Liver (tissue), 9 donors: ENCODE data around the gene ZNF429. TPM values are rescaled to one million over a fixed set of nuclear protein-coding genes. Genes with fewer than 3 reads are reported as not detected.
"Not testable (repeated sequence)": the region's sequence is repeated elsewhere in the genome, so short reads cannot be mapped to it uniquely, and the experiment has no call there.

Experiments
- DNase-seq: peaks from one replicate; pipeline ENCODE4 v3.0.0-alpha.2; 2017; ENCODE audit warnings: low spot score
- H3K27ac ChIP-seq, 2 donors: one replicate each; pipeline ENCODE4 v1.7.0; 2013; ENCODE audit warnings: inconsistent platforms in 2 of 2, low read length in 2 of 2, control low read depth in 1 of 2, low read depth in 1 of 2, mild to moderate bottlenecking in 1 of 2
- H3K27me3 ChIP-seq, 4 donors: one replicate each; pipeline versions ENCODE4 v1.6.1 to v1.7.0; 2013; ENCODE audit warnings: low read length in 3 of 4, inconsistent platforms in 1 of 4, mild to moderate bottlenecking in 1 of 4, moderate library complexity in 1 of 4; ENCODE audit not compliant: control insufficient read depth in 4 of 4, insufficient read depth in 4 of 4
- H3K36me3 ChIP-seq, 4 donors: one replicate each; pipeline versions ENCODE4 v1.6.1 to v1.7.0; 2013; ENCODE audit warnings: low read length in 3 of 4, mild to moderate bottlenecking in 3 of 4, low read depth in 1 of 4, moderate library complexity in 1 of 4; ENCODE audit not compliant: control insufficient read depth in 4 of 4, insufficient read depth in 3 of 4
- H3K4me1 ChIP-seq, 4 donors: one replicate each; pipeline versions ENCODE4 v1.6.1 to v1.7.0; 2013; ENCODE audit warnings: low read length in 3 of 4, mild to moderate bottlenecking in 3 of 4, moderate library complexity in 1 of 4; ENCODE audit not compliant: control insufficient read depth in 4 of 4, insufficient read depth in 4 of 4
- H3K4me3 ChIP-seq, 3 donors: one replicate each; pipeline versions ENCODE4 v1.6.1 to v1.7.0; 2013; ENCODE audit warnings: low read length in 3 of 3, control low read depth in 1 of 3, low read depth in 1 of 3, mild to moderate bottlenecking in 1 of 3
- H3K9ac ChIP-seq, 2 donors: one replicate each; pipeline ENCODE4 v1.7.0; 2013; ENCODE audit warnings: low read length in 2 of 2, mild to moderate bottlenecking in 2 of 2, moderate library complexity in 2 of 2, control low read depth in 1 of 2, low read depth in 1 of 2
- H3K9me3 ChIP-seq, 4 donors: one replicate each; pipeline versions ENCODE4 v1.6.1 to v1.7.0; 2013; ENCODE audit warnings: low read length in 3 of 4; ENCODE audit not compliant: control insufficient read depth in 4 of 4
- ATF3 ChIP-seq: IDR thresholded peaks from 2 replicates; pipeline ENCODE4 v1.6.1; 2016; ENCODE audit warnings: antibody characterized with exemption
- FOXA2 ChIP-seq: IDR thresholded peaks from 2 replicates; pipeline ENCODE4 v1.6.1; 2016; ENCODE audit warnings: antibody characterized with exemption
- GABPA ChIP-seq, 2 donors: IDR thresholded peaks in 1 of 2; conservative IDR thresholded peaks in 1 of 2; 2 replicates each; pipeline ENCODE4 v1.6.1; 2016; ENCODE audit warnings: antibody characterized with exemption in 2 of 2, mild to moderate bottlenecking in 1 of 2, moderate library complexity in 1 of 2
- HNF4A ChIP-seq, 2 donors: conservative IDR thresholded peaks; 2 replicates each; pipeline ENCODE4 v1.6.1; 2016; ENCODE audit warnings: antibody characterized with exemption in 2 of 2, mild to moderate bottlenecking in 2 of 2
- HNF4G ChIP-seq: IDR thresholded peaks from 2 replicates; pipeline ENCODE4 v1.6.1; 2016; ENCODE audit warnings: antibody characterized with exemption
- JUND ChIP-seq, 2 donors: IDR thresholded peaks; 2 replicates each; pipeline ENCODE4 v1.6.1; 2016; ENCODE audit warnings: antibody characterized with exemption in 2 of 2
- NR2F2 ChIP-seq: IDR thresholded peaks from 2 replicates; pipeline ENCODE4 v1.6.1; 2016; ENCODE audit warnings: antibody characterized with exemption
- RAD21 ChIP-seq, 2 donors: IDR thresholded peaks; 2 replicates each; pipeline ENCODE4 v1.6.1; 2016; ENCODE audit warnings: antibody characterized with exemption in 2 of 2, mild to moderate bottlenecking in 2 of 2
- RXRA ChIP-seq, 2 donors: IDR thresholded peaks; 2 replicates each; pipeline ENCODE4 v1.6.1; 2017 to 2018; ENCODE audit warnings: antibody characterized with exemption in 2 of 2, mild to moderate bottlenecking in 1 of 2
- SP1 ChIP-seq: IDR thresholded peaks from 2 replicates; pipeline ENCODE4 v1.6.1; 2018; ENCODE audit warnings: antibody characterized with exemption, mild to moderate bottlenecking
- TAF1 ChIP-seq: conservative IDR thresholded peaks from 2 replicates; pipeline ENCODE4 v1.6.1; 2016; ENCODE audit warnings: antibody characterized with exemption, mild to moderate bottlenecking
- YY1 ChIP-seq: IDR thresholded peaks from 2 replicates; pipeline ENCODE4 v1.6.1; 2016; ENCODE audit warnings: antibody characterized with exemption, mild to moderate bottlenecking
- WGBS: extraction: QIAGEN DNeasy Blood & Tissue Kit; methylation state at CpG from one replicate; pipeline ENCODE4 v1.1.7; 2013; 5-methylcytosine and 5-hydroxymethylcytosine counted together
- polyA plus RNA-seq, 2 donors: library from polyadenylated mRNA; stranded (reverse) in 1 of 2; unstranded in 1 of 2; fragments of 200-250 nt in 1 of 2; fragments of >200 nt in 1 of 2; fragmentation: Nextera tagmentation in 1 of 2; extraction: Ambion mirVana in 1 of 2; gene quantifications; one replicate each; pipeline versions ENCODE4 v1.2.1 to v1.2.3, GENCODE V29; 2013 to 2015
- total RNA-seq, 2 donors: library from RNA; depleted of rRNA; stranded (reverse); fragments of >200 nt; gene quantifications; one replicate each; pipeline ENCODE4 v1.2.3, GENCODE V29; 2014
- TF ChIP-seq, protein P1 (sequence below): IDR thresholded peaks from 2 replicates; pipeline ENCODE4 v1.6.1; 2016; ENCODE audit warnings: antibody characterized with exemption, mild to moderate bottlenecking
- TF ChIP-seq, protein P2 (sequence below): IDR thresholded peaks from 2 replicates; pipeline ENCODE4 v1.6.1; 2016; ENCODE audit warnings: antibody characterized with exemption
- TF ChIP-seq, protein P3 (sequence below): fragments of 150-350 bp; IDR thresholded peaks from 2 replicates; pipeline ENCODE4 v1.5.1; 2017; ENCODE audit warnings: improper control_type of control experiment, low read depth, low read length; ENCODE audit not compliant: missing input control
- donor health status: healthy.
- donor health status: healthy.
- donor health status: healthy.
- donor health status: healthy.
- donor health status: healthy.

Gene ZNF429
- total and polyA plus RNA-seq, 4 donors = 4.0 to 10.1 (median 8.4) TPM

GRCh38 chr19:21602082-21602658, 96.8 kb downstream of the ZNF429 start:
- Histone ChIP-seq H3K27me3 (no peaks in the 10 kb centered on the region), H3K4me3 (no peak overlapping the region), H3K36me3 (no peaks in the 10 kb centered on the region), H3K9ac (no peak overlapping the region), H3K9me3 (peaks cover 0 to 4% (median under 1%) of the 10 kb centered on the region in 4 donors), H3K4me1 (peaks cover 0 to 13% (median 9%) of the 10 kb centered on the region in 4 donors), H3K27ac (no peak overlapping the region)
- TF ChIP-seq SP1 = no peak
- TF ChIP-seq, protein P1, sequence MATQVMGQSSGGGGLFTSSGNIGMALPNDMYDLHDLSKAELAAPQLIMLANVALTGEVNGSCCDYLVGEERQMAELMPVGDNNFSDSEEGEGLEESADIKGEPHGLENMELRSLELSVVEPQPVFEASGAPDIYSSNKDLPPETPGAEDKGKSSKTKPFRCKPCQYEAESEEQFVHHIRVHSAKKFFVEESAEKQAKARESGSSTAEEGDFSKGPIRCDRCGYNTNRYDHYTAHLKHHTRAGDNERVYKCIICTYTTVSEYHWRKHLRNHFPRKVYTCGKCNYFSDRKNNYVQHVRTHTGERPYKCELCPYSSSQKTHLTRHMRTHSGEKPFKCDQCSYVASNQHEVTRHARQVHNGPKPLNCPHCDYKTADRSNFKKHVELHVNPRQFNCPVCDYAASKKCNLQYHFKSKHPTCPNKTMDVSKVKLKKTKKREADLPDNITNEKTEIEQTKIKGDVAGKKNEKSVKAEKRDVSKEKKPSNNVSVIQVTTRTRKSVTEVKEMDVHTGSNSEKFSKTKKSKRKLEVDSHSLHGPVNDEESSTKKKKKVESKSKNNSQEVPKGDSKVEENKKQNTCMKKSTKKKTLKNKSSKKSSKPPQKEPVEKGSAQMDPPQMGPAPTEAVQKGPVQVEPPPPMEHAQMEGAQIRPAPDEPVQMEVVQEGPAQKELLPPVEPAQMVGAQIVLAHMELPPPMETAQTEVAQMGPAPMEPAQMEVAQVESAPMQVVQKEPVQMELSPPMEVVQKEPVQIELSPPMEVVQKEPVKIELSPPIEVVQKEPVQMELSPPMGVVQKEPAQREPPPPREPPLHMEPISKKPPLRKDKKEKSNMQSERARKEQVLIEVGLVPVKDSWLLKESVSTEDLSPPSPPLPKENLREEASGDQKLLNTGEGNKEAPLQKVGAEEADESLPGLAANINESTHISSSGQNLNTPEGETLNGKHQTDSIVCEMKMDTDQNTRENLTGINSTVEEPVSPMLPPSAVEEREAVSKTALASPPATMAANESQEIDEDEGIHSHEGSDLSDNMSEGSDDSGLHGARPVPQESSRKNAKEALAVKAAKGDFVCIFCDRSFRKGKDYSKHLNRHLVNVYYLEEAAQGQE = no peak
- no peak for DNase-seq
- WGBS = 83% methylated on average over 1 of the region's 1 CpG

DNA sequence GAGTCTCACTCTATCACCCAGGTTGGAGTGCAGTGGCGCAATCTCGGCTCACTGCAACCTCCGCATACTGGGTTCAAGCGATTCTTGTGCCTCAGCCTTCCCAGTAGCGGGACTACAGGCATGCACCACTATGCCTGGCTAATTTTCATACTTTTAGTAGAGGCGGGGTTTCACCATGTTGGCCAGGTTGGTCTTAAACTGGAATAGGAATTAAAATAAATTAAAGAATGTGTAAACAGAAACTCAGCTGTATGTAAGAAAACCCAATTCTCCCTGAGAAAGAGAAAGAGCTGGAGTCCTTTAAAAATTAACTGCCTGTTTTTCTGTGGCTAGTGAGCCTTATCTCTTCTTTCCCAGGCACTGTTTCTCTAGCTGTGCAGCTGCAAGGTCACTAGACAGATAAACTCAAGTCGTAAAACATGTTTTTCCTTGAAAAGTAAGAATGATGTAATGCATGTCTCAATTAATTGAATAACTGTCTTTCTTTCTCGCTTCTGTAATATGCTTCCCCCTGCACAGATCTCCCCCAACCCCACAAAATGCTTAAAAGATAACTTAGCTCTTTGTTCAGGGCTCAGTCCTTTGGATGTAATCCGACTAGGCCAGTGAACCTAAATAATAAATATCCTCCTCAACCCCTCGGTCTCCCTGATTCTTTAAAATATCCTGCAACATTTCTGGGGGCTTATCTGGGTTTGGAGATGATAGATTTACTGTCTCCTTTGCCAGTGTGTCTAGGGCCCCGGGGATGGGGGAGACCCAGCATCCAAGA, 97.4 kb downstream of the ZNF429 start:
- 61% methylated on average over 11 of the region's 11 CpGs for WGBS
- H3K27ac ChIP-seq = peak overlapping the region; percentile 19 to 65
- H3K4me3 ChIP-seq = not testable (repeated sequence)

DNA sequence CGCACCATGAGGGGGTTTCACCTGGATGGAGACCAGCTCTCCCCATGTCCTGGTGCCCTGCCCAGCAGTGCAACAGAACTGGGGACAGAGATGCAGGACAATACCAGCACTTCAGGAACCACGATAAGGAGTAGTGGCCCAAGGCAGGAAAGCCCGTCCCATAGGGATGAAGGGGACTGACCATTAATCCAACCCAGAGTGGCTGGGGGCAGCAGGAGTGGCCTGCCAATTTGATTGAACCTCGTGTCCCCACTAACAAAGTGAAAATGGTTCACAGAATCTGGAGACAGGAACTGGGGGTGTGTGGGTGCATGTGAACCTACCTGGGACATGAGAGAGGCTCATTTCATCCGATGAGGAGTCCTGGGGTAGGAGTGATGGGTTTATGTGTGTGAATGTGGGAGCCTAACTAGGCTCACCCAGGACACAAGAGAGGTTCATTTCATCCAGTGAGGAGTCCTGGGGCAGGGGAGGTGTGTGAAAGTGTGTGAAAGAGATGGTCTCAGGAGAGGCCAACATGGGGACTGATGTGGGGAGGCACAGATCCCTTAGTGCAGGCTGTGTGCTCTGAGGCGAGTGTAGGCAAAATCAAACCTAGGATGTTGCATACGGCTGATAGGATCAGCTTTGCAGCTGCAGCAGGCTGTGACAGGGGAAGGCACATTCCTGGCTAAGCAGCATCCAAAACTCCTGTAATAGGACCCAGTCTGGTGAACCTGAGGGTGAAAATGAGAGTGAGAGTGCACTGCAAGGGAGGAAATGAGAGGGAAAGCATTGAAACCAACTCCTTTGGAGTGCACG, 98.2 kb downstream of the ZNF429 start:
- no peak overlapping the region for H3K4me3 ChIP-seq
- peaks cover 0 to 13% (median 9%) of the 10 kb centered on the region in 4 donors for H3K4me1 ChIP-seq
- peak overlapping the region; percentile 19 to 65 for H3K27ac ChIP-seq
- WGBS = 61% methylated on average over 8 of the region's 8 CpGs
- H3K36me3 ChIP-seq = no peaks in the 10 kb centered on the region
- peaks cover 0 to 4% (median under 1%) of the 10 kb centered on the region in 4 donors for H3K9me3 ChIP-seq
- DNase-seq = peak; percentile 56
- H3K27me3 ChIP-seq = no peaks in the 10 kb centered on the region
- H3K9ac ChIP-seq = no peak overlapping the region
- TF ChIP-seq HNF4A (conservative IDR thresholded peaks at IDR 0.05) (no peak), GABPA (IDR thresholded peaks at IDR 0.05 in 1 of 2, conservative IDR thresholded peaks at IDR 0.05 in 1 of 2) (no peak), ATF3 (no peak), TAF1 (no peak), JUND (IDR thresholded peaks at IDR 0.05) (no peak), NR2F2 (no peak), HNF4G (no peak), FOXA2 (no peak), SP1 (no peak), YY1 (no peak), RAD21 (IDR thresholded peaks at IDR 0.05) (no peak), RXRA (IDR thresholded peaks at IDR 0.05) (no peak)
- TF ChIP-seq, protein P2, sequence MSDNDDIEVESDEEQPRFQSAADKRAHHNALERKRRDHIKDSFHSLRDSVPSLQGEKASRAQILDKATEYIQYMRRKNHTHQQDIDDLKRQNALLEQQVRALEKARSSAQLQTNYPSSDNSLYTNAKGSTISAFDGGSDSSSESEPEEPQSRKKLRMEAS = no peak
- TF ChIP-seq, protein P1 = no peak
- TF ChIP-seq, protein P3, sequence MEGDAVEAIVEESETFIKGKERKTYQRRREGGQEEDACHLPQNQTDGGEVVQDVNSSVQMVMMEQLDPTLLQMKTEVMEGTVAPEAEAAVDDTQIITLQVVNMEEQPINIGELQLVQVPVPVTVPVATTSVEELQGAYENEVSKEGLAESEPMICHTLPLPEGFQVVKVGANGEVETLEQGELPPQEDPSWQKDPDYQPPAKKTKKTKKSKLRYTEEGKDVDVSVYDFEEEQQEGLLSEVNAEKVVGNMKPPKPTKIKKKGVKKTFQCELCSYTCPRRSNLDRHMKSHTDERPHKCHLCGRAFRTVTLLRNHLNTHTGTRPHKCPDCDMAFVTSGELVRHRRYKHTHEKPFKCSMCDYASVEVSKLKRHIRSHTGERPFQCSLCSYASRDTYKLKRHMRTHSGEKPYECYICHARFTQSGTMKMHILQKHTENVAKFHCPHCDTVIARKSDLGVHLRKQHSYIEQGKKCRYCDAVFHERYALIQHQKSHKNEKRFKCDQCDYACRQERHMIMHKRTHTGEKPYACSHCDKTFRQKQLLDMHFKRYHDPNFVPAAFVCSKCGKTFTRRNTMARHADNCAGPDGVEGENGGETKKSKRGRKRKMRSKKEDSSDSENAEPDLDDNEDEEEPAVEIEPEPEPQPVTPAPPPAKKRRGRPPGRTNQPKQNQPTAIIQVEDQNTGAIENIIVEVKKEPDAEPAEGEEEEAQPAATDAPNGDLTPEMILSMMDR = no peak

More for the DNA sequence above, 97.4 kb downstream of the ZNF429 start:
- peak; percentile 25 for TF ChIP-seq NR2F2
- DNase-seq = peak; percentile 56
- H3K27me3 ChIP-seq, H3K36me3 ChIP-seq, H3K9me3 ChIP-seq: not testable (repeated sequence)
- H3K4me1 ChIP-seq = peaks cover 0 to 13% (median 9%) of the 10 kb centered on the region in 4 donors
- H3K9ac ChIP-seq = peak overlapping the region in 1 of 2 donors; percentile 22
